ENCODE results near the gene FYCO1. TPM values are rescaled to one million over a fixed set of nuclear protein-coding genes. Genes with fewer than 3 reads are reported as not detected.

Gene FYCO1
- total RNA-seq, 1 experiment from 2014 or later = 15.4 TPM

DNA sequence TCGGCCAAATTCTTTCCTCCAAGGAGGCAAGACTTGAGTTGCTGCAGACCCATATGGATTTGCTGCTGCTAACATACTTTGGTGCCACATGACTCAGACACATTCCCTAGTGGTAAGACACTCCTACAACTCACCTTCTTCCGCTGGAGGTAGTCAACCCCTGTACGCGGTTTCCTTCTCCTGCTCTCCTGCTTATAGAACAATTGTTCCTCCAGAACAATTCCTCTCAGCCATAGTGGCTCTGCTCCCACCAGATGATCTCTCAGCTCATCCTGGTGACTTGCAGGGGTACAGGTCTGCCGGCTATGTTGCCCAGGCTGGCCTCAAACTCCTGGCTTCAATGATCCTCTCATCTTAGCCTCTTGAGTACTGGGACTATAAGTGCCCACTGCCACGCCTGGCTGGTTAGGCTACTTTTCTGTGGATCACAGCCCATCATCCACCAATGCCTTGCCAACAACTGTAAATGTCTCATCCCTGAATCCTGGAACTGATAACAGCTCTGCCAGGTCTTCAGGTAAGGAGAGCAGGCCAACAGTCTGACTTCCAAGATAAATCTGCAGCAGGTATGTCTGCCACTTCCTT, 54.8 kb downstream of the FYCO1 start:
- TF ChIP-seq EZH2phosphoT487 (IDR thresholded peaks at IDR 0.05; ENCODE audit: borderline replicate concordance, low read length) = no peak
- TF ChIP-seq, protein P1, sequence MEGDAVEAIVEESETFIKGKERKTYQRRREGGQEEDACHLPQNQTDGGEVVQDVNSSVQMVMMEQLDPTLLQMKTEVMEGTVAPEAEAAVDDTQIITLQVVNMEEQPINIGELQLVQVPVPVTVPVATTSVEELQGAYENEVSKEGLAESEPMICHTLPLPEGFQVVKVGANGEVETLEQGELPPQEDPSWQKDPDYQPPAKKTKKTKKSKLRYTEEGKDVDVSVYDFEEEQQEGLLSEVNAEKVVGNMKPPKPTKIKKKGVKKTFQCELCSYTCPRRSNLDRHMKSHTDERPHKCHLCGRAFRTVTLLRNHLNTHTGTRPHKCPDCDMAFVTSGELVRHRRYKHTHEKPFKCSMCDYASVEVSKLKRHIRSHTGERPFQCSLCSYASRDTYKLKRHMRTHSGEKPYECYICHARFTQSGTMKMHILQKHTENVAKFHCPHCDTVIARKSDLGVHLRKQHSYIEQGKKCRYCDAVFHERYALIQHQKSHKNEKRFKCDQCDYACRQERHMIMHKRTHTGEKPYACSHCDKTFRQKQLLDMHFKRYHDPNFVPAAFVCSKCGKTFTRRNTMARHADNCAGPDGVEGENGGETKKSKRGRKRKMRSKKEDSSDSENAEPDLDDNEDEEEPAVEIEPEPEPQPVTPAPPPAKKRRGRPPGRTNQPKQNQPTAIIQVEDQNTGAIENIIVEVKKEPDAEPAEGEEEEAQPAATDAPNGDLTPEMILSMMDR (conservative IDR thresholded peaks at IDR 0.05; ENCODE audit: low read depth, low read length) = no peak
- no peak for TF ChIP-seq EZH2 (IDR thresholded peaks at IDR 0.05; ENCODE audit: low read length, unreplicated experiment)
- Histone ChIP-seq H3K4me3 (ENCODE audit: low read length) (no peak overlapping the region), H3K4me2 (ENCODE audit: low read length) (no peak overlapping the region), H3K36me3 (ENCODE audit: low read depth, low read length) (no peaks in the 10 kb centered on the region), H3K9me2 (replicated peaks; ENCODE audit: low read length) (no peaks in the 10 kb centered on the region), H3K9me3 (ENCODE audit: low read length) (no peaks in the 10 kb centered on the region), H3K9ac (ENCODE audit: low read length) (no peak overlapping the region), H3K79me2 (ENCODE audit: low read length) (no peaks in the 10 kb centered on the region), H3F3A (ENCODE audit: low read length, unreplicated experiment) (no peaks in the 10 kb centered on the region), H4K20me1 (ENCODE audit: low read length) (no peaks in the 10 kb centered on the region), H3K4me1 (ENCODE audit: insufficient read depth, low read length) (peaks cover 16% of the 10 kb centered on the region), H2AFZ (ENCODE audit: low read length) (no peak overlapping the region), H3K27me3 (ENCODE audit: low read length) (no peaks in the 10 kb centered on the region), H3K27ac (ENCODE audit: low read length) (no peak overlapping the region)
- ATAC-seq (no peak), DNase-seq (peak; percentile 47)
- intact Hi-C loops (cut with micrococcal nuclease) = no loop called here
- ChIA-PET CTCF (interaction anchor here (0.6 kb wide), 1 partner anchor 98 kb away, joined by 4 read pairs; no protein-coding TSS in a partner anchor), POLR2A (ENCODE audit: unreplicated experiment) (no interaction called here)
- BruUV-seq (replicated peaks) = no TSS peak

DNA sequence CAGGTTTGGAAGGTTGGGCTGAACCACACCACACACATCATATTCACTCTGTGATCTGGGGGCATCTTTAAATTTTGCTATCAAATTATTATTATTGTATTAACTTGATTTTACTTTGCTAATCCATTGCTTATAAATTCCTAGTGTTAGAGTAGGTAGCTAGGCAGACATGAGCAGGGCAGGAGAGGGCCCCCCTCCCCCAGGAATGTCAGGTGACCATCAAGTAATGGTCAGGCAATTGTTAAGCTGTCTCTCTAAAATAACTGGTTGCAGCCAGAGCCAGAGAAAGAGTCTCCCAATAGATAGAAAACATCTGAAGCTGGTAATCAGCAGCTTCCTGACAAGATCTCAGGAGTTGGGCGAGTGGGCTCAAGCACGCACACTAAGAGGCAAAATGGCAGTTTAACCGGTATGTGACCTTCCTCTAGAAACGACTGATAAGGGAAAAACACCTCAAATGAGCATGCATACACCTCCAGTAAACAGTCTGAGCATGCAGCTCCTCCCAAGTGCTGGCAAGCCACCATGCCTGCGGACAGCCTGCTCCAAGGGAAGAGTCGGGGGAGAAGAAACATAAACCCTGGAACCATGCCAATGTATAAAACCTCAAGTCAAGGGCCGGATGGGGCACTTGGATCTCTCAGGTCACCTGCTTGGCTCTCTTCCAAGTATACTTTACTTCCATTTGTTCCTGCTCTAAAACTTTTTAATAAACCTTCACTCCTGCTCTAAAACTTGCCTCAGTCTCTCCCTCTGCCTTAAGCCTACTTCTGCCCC, 55.4 kb downstream of the FYCO1 start:
- no peaks in the 10 kb centered on the region for H3F3A ChIP-seq (ENCODE audit: low read length, unreplicated experiment)
- H3K4me3 ChIP-seq (ENCODE audit: low read length) = no peak overlapping the region
- ATAC-seq (no peak), DNase-seq (no peak)
- TF ChIP-seq EZH2phosphoT487 (IDR thresholded peaks at IDR 0.05; ENCODE audit: borderline replicate concordance, low read length) (no peak), EZH2 (IDR thresholded peaks at IDR 0.05; ENCODE audit: low read length, unreplicated experiment) (no peak)
- TF ChIP-seq, protein P1 (conservative IDR thresholded peaks at IDR 0.05; ENCODE audit: low read depth, low read length) = no peak
- ChIA-PET CTCF (interaction anchor here (0.6 to 1.7 kb wide), 3 partner anchors 54 to 137 kb away, joined by 3 to 24 read pairs (median 4); no protein-coding TSS in a partner anchor), POLR2A (ENCODE audit: unreplicated experiment) (interaction anchor here (0.6 kb wide), 1 partner anchor 136 kb away, joined by 6 read pairs; no protein-coding TSS in a partner anchor)
- H3K4me1 ChIP-seq (ENCODE audit: insufficient read depth, low read length) = peaks cover 16% of the 10 kb centered on the region
- H3K27me3 ChIP-seq (ENCODE audit: low read length) = no peaks in the 10 kb centered on the region
- no peaks in the 10 kb centered on the region for H3K9me2 ChIP-seq (replicated peaks; ENCODE audit: low read length)
- no peak overlapping the region for H3K27ac ChIP-seq (ENCODE audit: low read length)
- H3K4me2 ChIP-seq (ENCODE audit: low read length) = no peak overlapping the region
- no TSS peak for BruUV-seq (replicated peaks)
- H4K20me1 ChIP-seq (ENCODE audit: low read length) = no peaks in the 10 kb centered on the region
- H2AFZ ChIP-seq (ENCODE audit: low read length) = no peak overlapping the region
- intact Hi-C loops (cut with micrococcal nuclease) = no loop called here
- H3K9me3 ChIP-seq (ENCODE audit: low read length) = no peaks in the 10 kb centered on the region
- H3K36me3 ChIP-seq (ENCODE audit: low read depth, low read length) = 0 out of 2 replicates have a peak, but pooled peaks cover under 1% of the 10 kb centered on the region
- H3K9ac ChIP-seq (ENCODE audit: low read length) = no peak overlapping the region
- no peaks in the 10 kb centered on the region for H3K79me2 ChIP-seq (ENCODE audit: low read length)

All from PC-3 (cell line).